Prostate gland (tissue), 2 donors: Measurements from ENCODE around the gene OR1K1.

Experiments
- POLR2A ChIP-seq: fragments of 450-650 bp; IDR thresholded peaks from one replicate; pipeline ENCODE4 v1.6.1; 2016; ENCODE audit warnings: antibody characterized with exemption, mild to moderate bottlenecking
- POLR2AphosphoS5 ChIP-seq: sonication (generic); formaldehyde crosslinking; IDR thresholded peaks from one replicate; pipeline ENCODE4 v1.6.1; 2017; ENCODE audit warnings: antibody characterized with exemption
- TF ChIP-seq, protein P1 (sequence below), 4 experiments: fragments of 200-600 bp in 2 of 4; fragments of 450-650 bp in 2 of 4; sonication (generic) in 2 of 4; IDR thresholded peaks; 1 replicate in 3 of 4; 2 replicates in 1 of 4; pipeline ENCODE4 v1.5.1; 2016 to 2019; ENCODE audit warnings: antibody characterized with exemption in 4 of 4, mild to moderate bottlenecking in 2 of 4, moderate library complexity in 2 of 4

DNA sequence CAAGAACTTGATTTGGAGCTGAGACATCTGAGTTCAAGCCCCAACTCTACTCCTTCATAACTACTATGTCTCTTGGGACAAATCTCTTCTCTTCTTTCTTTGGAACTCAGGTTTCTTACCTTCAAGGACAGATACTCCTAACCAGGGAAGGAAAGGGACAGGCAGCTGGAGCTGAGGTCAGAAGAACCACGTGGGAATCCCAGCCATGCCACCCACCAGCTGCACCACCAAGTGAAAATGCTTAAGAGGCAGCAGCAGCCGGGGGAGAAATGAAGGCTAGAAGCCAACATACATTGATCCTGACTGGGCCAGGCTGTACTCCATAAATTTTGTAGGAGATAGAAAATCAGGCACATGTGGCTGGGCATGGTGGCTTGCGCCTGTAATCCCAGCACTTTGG is 20.7 kb upstream of the OR1K1 start:
- TF ChIP-seq, protein P1, sequence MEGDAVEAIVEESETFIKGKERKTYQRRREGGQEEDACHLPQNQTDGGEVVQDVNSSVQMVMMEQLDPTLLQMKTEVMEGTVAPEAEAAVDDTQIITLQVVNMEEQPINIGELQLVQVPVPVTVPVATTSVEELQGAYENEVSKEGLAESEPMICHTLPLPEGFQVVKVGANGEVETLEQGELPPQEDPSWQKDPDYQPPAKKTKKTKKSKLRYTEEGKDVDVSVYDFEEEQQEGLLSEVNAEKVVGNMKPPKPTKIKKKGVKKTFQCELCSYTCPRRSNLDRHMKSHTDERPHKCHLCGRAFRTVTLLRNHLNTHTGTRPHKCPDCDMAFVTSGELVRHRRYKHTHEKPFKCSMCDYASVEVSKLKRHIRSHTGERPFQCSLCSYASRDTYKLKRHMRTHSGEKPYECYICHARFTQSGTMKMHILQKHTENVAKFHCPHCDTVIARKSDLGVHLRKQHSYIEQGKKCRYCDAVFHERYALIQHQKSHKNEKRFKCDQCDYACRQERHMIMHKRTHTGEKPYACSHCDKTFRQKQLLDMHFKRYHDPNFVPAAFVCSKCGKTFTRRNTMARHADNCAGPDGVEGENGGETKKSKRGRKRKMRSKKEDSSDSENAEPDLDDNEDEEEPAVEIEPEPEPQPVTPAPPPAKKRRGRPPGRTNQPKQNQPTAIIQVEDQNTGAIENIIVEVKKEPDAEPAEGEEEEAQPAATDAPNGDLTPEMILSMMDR (IDR thresholded peaks at IDR 0.05), result no peak
- TF ChIP-seq POLR2A (no peak), POLR2AphosphoS5 (no peak)
